ENCODE data around the gene DCST2.

Gene DCST2

DNA sequence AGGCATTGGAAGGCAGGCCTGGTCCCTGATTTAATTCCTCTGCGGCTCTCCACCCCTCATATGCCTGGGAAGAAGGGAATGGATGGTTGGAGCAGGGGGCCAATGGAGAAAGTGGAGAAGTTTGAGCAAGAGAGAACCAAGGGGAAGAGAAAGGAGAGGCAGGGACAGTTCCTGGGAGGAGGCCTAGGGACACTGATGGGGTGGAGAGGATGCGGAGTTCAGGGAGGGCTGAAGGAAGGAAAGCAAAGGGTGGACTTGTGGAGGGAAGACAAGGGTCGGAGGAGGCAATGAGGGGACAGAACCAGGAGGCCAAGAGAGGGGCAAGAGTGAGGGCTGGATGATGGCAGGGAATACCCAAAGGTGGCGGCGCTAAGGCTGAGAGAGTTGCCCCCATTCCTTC lies 23.8 kb downstream of the DCST2 start:
- DNase-seq (ENCODE audit: low spot score): no peak

DNA sequence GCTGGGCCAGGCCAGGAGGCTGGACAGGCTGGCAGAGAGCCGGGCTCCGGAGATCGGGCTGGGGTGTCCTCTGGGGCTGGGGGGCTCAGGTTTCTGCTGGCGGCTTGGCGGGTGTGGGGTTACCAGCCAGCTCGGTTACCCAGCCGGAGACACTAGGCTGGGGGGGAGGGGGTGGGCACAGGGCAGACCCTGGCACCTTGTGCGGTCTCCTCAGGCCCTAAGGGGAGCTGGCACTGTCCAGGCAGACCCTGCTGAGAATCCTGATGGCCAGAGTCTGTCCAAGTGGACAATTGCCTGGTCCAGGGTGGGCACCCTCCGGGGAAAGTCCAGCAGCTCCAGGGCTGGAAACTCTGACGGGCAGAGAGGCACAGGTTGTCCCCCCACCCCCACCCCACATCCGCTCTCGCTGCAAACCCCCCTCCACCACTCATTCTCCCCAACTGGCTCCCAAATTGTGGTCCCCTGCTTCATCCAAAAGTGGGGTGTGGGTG lies 24.3 kb downstream of the DCST2 start:
- DNase-seq (ENCODE audit: low spot score): no peak

DNA sequence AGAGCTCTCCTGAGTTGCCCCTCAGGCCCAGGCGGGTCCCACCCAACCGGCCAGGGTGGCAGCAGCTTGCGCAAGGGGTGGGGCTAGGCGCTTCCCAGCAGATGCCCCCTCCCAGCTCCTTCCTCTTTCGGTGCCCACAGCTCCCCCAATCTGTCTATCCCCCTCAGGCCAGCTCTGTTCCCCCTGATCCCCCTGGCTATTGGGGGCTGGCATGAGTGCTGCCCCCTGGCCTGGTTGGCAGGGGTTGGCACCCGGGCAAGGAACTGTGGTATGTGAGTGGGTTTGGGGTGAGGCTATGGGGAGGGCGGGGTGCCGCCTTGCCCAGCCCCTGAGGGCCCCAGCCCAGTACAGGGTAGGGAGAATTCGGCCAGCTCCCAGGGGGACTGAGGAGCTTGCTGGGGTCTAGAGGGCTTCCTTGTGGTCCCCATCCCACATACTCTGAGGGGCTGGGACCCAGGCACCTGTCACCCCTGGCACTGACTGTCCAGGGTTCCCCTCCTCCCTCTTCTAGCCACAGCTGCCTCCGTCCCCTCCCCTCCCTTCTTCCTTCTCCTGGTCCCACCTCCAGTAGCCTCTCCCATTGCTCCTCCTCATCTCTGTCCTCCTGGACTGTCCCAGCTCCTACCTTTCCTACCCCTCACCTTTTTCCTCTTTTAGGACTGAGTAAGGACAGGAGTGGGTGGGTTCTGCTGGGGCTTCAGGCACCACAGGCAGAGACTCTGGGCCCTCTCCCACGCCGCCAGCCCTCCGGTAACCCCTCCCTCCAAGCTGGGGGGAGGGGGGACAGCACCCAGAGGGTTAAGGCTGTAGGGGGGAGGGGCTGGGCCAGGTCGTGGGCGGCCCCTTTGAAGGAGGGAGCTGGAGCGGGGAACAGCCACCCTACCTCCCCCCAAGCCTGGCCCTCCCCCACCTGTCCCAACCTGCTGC lies 25.3 kb downstream of the DCST2 start:
- no peak for DNase-seq (ENCODE audit: low spot score)

DNA sequence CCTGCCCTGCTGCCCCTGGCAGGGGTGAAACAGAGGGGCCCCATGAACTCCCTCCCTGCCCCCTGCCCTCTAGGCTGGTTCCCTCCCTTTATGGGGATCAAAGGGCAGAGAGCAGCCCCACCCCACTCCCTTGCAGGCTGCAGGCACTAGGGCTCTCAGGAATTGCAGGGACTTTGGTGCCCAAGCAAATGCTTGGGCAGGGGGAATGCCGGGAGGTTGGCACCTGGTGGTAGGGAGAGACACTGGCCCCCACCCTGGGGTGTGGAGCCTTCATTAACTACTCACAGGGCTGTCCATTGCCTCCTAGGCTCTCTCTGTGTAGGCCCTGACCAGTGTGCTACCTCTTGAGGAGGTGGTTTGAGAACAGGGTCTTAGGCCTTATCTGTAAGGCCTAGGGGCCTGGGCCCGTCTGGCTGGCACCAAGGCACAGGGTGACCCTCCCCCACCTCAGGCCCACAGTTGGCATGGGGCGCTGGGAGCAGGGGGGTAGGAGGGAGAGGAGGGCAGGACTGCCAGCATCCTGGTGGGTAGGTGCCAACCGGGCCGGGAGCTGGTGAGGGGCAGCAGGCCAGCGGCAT lies 26.2 kb downstream of the DCST2 start:
- peak; percentile 60 for DNase-seq (ENCODE audit: low spot score)

DNA sequence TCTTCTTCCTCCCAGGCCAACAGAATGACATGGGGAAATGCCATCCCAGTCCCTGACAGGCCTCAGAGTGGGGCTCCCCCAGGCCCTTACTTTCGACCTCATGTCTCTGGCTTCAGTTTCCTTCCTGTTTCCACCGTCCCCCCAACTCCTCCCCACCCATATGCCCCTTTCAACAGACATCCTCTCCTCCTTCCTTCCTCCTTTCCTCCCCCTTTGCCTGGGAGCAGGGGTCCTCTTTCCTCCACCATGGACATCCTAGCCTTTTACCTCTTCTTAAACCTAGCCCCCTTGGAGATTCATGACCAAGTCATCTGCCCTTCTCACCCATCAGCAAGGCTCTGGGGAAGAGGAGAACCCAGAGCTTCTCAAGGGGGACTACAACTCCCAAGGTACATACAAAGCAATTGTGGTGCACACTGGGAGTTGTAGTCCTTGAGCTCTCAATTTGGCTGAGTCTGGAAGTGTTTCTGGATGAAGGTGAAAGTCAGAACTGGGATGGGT lies 26.9 kb downstream of the DCST2 start:
- DNase-seq (ENCODE audit: low spot score): no peak

DNA sequence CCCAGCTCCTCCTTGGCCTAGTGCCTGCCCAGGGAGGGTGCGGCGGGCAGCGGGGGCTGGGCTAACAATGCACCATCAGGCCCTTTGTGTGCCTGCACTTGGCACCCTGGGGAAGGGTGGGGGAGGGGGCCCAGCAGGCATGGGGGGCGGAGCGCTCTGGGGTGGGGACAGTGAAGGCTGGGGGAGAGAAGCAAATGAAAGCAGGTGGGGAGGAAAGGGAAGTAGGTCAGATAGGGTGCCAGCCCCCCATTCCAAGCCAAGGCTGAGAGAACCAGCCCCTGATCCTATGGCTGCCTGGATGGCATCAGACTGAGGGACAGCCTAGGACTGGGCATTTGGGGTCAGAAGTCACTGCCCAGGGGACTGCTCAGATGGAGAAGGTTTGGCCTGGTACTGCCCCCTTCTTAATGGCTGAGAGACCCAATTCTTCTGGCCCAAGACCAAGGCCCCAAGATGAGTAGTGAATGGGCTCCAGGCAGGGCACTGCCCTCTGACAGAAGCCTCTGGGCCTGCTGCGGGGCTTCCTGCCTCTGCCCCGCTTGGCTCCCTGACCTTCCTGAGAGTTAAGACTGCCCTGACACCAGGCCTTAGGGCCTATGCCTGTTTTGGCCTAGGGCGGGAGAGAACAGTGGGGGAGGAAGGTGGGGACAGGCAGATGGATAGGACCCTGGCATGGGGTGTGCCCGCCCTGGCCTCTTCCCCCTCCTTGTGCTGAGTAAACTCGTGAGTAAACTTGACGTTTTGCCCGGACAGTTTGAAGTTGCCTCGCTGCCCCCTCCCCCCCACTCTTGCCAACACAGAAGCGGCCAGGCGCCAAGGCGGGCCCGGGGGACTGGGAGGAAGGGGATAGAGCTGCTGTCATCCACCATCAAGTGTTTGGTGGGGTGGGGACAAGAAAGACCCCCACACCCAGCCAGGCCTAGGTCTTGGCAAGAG lies 28.2 kb downstream of the DCST2 start:
- peak; percentile 68 for DNase-seq (ENCODE audit: low spot score)

DNA sequence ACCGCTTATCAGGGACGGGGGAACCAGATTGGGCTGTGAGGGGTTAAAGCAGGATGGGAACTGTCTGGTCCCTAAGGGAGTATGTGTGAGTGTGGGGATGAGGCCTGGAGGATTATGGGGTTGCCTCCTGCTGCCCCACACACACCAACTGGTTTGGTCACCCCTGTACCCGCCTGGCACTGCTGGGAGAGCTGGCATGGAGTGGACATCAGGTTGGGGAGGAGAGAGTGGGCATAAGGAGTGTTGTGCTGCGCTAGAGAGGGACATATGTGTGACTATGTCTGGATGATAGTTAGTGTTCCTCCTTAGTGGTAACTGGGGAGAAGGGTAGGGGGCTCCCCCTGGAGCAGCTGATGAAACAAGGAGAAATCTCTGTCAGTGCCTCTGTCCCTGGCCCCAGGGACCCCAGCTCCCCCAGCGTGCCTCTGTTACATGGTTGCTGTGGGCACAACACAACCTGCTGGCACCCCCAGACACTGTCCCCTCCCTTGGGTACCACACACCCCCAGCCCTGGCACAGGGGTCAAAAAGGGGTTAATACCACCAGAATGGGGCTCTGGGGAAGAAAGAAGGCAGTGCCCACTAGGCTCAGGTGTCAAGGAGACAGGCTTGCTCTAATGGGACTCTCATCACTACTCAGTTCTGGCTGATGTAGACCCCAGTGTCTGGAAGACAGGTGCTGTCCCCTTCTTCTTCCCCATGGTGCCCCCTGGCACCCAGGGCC lies 29.1 kb downstream of the DCST2 start:
- DNase-seq (ENCODE audit: low spot score): peak; percentile 54

DNA sequence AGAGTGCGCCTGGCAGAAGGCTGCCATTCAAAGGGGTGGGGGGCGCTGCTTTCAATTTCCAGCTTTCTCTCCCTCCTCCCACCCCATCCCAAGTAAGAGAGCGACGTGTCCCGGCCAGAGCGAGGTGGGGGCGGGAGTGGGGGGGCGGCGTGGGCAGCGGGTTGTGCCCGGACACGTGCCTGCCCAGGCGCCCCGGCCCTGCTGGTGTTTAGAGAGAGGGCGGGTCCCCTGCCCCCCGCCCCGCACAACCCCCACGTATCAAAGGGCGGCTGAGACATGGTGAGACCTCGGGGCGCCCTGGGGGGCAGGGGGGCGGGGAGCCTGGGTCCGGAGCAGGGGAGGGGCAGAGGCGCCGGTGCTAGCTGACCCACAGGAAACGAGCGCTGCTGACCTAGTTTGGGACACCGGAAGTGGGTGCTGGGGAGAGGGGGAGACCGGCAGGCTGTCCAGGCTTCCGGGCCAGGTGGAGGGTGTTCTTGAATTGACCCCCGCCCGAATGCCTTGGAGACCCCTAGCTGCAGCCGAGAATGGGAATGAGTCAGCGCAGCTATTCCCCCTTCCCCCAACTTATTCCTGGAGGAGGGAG lies 29.7 kb downstream of the DCST2 start:
- peak; percentile 71 for DNase-seq (ENCODE audit: low spot score)

DNA sequence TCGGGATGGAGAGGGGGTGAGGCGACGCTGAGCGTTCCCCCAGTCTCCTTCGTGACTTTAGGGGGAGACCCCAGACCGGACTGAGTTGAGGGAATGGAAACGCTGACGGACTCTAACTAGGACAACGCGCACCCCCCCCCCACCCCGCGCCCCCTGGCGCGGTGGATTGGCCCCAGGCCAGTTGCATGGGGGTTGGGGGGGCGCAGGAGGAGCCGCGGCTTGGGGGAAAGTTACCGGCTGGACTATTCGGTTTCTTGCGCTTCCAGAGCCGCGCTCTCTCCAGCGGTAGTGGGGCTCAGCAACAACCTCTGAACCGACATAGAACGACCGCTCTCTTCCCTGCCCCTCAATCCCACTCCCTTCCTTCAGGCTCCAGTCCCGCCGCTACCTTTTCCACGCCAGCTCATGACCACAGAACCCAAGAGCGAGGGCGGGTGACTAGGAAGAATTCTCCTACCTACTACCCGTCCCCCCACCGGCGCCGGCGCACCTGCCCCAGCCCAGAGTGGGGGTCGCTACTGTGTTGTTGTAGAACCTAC lies 30.3 kb downstream of the DCST2 start:
- DNase-seq (ENCODE audit: low spot score): peak; percentile 71

DNA sequence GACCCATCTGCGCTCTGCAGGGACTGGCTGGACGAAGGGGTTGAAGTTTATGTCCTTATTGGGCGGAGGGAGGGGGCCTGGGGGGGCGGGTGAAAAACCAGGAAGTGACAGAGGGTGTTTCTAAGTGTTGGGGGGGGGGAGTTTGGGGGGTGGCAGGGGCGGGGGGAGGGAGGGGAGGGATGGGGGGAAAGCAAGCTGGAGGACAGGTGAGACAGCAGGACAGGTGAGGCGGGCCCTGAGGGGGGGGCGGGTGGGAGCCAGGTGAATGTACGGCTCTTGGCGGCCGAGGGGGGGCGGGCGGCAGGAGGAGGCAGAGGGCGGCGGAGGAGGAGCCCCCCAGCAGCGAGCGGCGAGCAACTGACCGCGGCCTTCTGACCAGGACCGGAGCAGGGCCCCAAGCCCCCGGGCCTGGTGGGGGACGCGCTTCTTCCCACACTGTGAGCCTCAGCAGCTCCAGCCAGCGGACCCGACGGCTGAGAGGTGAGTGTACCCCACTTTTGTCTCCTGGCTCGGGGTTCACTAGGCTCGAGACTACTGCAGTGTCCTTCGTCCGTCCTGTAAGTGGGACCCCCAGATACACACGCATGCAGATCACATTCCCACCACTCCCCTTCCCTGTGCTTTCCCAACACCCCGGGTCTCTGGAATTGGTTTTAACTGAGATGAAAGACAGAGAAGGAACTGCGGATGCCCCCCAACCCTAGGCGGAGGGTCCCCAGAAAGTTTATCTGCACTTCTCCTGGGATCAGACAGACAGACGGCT lies 30.9 kb downstream of the DCST2 start, which contains the start of gene ZBTB7B:
Gene ZBTB7B (plus strand): TSS at position 339 of the 763 bp plus-strand sequence. CDS start 11,859 bp downstream, outside the sequence.
- peak; percentile 77 for DNase-seq (ENCODE audit: low spot score)

DNA sequence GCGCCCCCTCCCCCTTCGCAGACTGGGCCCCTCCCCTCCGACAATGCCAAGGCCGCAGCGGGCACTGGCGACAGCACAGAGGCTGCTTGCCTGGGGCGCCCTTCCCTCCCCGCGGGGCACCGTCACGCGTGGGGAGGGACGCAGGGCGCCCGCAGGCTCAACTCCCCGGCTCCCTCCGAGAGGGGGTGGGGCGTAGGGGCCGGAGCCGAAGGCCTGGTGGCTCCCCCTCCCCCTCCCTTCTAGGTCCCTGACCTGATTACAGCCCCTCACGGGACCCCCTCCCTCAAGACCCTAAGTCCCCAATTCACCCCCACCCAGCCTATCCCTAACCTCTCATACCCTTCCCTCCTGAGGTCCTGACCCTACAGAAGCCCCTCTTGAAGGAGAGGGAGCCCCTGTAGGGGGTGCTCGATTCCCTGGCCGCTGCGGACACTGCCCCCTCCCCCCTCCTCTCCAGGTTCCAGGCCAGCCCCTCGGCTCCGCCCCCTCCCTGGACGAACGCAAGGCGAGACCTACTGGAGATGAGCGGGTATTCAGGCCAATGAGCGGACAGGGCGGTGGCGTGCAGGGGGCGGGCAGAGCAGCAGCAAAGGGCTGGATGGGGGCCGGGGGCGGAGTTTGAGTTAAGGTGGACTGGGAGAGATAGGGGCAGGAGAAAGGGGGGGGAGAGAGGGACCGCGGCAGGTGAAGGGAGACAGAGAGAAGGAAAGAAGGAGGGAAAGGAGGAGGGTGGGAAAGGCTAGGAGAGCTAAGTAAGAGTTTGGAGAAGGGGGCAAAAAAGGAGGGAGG lies 31.7 kb downstream of the DCST2 start:
- peak; percentile 99 for DNase-seq (ENCODE audit: low spot score)

DNA sequence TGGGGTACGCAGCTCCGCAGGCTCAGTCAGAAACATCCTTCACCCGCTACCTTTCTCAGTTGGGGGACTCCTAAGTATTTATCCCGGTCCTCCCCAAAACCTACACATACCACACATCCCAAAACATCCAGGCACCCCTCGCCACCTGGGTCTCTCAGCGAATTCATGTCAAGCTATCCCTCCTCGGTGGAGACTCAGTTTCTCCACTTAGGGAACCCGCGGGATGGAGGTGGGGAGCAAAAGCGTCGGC lies 32.2 kb downstream of the DCST2 start:
- no peak for DNase-seq (ENCODE audit: low spot score)

DNA sequence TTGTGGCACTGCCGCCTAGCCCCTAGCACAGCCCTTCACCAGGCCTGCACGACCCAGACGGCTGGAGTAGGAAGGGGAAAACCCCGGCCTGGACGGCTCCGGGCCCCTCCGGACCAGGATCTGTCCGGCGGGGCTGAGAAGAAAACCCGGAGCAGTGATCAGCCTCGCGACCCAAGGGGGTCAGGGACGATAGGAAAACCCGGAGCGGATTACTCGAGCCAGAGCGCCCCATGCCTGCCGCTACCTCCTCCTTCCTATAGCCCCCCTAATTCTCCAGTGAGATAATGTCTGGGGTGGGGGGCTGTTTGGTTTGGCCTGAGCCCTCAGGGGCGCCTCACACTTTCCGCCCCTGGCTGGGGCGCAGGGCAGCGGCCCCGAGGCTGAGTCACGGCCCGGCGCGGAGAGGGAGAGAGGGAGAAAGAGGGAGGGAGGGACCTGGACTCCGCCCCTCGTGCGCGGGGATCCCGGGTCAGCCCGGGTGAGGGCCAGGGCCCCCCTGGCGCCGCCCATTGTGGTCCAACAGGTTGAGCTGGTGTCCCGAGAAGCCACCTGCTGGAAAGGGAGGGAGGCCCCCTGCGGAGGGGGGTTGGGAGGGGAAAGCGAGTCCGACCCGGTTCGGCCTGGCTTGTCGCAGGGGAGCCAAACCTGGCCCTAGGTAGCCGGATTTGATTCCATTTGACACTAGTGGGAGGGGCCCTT lies 32.7 kb downstream of the DCST2 start:
- peak; percentile 93 for DNase-seq (ENCODE audit: low spot score)

DNA sequence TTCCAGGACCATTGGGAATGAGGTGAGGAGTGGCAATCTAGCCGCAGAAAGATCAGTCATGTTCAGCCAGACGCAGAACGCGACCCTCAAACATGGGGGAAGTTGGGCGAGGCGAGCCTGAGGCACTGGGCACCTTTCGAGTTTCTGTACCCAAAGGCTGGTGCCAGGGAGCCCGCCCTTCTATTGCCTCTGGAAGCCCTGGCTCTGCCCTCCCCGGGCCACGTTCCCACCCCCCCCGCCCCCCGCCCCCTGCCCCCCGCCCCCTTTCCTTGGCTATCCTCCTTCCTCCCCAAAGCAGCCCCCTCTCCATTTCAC lies 33.2 kb downstream of the DCST2 start:
- DNase-seq (ENCODE audit: low spot score): no peak

DNA sequence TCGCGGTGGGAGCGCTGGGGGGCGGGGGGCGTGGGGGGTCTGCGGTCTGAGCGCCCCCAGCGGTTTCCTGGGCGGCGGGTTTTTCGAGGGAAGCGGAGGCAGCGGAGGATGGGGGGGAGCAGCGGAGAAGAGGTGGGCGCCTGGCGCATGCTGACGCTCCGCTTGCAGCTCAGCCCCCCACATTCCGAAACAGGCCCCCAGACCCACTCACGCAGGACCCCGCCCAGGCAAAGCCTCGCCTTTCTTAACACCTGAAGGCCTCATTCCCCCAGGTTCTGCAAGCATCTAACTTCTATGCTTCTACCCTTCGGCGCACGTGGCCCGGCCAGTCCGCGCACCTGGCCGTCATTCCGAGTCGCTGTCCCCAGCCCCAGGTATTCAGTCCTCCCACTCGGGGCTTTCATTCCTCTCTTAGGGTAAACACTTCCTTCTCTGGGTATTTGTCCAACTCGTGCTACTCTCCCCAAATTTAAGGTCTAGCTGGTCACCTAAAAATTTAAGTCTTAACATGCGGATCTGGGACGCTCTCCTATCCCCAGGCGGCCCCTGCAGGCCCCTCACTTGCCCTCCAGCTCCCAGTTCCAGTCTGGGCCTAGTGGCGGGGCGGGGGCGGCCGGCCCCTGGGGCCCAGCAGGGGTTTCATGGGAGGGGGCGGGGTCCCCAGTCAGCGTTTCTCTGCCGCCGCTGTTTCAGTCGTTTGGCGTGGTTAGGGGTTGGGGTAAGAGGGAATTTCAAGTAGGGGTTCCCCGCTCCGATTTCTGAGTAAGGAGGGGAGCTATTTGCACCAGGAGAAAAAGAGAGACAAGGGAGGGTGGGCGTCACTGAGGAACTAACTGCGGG lies 33.8 kb downstream of the DCST2 start:
- no peak for DNase-seq (ENCODE audit: low spot score)

DNA sequence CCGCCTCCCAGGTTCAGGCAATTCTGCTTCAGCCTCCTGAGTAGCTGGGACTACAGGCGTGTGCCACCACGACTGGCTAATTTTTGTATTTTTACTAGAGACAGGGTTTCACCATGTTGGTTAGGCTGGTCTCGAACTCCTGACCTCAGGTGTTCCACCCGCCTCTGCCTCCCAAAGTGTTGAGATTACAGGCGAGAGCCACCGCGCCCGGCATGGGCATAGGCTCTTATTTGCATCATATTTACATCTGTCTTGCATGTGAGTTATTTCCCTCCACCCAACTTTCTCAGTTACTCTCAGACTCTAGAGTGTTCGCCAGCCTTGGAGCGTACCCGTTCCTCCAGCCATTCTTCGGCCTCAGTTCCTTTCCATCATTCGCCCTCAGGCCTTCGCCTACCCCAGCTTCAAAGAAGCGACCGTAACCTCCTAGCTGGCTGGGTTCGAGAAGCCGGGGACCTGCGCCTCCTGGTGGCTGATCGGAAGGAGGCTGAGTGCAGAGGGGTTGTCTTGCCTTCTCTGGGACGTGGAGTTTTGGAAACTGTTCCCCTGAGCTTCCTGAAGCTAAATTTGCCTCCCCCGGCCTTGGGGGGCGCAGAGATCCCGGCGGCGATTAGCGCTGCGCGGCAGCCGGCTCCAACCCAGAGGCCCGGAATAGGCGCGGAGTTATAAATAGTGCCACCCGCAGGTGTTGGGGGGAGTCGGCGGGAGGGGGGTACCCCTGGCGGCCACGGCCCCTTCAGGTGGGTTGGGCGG lies 34.6 kb downstream of the DCST2 start:
- peak; percentile 84 for DNase-seq (ENCODE audit: low spot score)

DNA sequence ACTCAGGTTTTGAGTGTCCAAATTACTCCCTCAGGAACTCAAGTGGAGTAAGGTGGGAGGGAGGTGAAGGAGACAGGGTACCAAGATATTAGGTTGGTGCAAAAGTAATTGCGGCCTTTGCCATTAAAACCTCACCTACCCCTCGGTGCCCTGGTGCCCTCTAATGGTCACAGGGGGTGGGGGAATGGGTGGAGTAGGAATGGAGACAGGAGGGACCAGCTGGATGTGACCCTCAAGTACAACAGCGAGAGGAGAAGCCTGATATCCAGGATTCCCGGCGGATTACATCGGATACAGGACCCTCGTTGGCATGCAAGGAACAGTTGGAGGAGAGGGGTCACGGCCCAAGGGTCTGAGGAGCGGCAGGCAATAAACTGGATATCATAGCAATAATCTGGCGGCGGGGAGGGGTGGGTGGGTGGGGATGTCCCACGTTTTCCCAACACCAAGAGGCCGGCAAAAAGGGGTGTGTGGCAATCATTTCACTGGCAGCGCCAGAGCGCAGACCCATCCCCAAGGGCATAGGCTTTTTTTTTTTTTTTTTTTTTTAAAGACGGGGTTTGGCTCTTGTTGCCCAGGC lies 35.3 kb downstream of the DCST2 start:
- DNase-seq (ENCODE audit: low spot score): no peak
